Measurements from ENCODE around the gene GFY. TPM values are rescaled to one million over a fixed set of nuclear protein-coding genes. Genes with fewer than 3 reads are reported as not detected.
A peak's percentile ranks its signal among the peaks of the same experiment; 100 is the strongest.

GFY gene
- total and polyA plus RNA-seq, 9 of the 15 experiments (the other 6 are each of a cell fraction or from before 2014, with no cell fraction given) = 0.06 to 0.40 (median 0.19) TPM; not detected in 3

DNA sequence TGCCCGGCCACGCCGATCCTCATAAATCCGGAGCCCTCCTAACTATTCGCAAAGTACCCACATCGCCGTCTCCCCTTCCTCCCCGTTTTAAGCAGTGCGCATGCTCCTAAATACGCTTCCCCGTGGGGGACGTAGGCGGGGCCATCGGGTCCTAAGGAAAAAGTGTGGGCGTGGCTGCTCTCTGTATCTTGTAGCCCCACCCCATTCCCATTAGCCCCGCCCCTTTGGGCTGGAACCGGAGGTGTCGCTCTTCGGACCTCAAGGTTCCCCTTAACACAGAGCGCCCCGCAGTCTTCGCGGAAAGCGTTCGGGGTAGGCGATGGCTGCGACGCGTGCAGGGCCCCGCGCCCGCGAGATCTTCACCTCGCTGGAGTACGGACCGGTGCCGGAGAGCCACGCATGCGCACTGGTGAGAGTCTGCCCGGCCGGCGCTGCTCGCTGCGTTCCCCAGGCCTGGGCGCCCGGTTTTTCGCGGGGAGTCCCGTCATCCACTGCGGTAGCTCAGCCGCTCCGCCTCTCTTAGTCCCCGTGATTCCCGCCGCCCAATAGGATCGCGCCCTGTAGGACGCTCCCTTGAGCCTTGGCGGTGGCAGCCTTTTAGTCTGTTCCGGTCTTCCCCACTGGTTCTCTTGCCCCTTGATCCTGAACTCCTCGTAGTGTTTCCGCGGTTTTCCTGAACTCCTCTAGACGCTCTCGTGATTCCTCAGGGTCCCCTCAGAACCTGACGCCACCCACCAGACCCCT, 28.0 kb downstream of the GFY start, which contains the start of gene ALDH16A1 (continued):
- peak in 1 of 2 experiments; percentile 79; a peak in 1 of 4 replicates for TF ChIP-seq TEAD1 (CRISPR knock-in tag; IDR thresholded peaks at IDR 0.05)
- peak; percentile 21; the same call in 1 of the 2 replicates for TF ChIP-seq SPI1 (IDR thresholded peaks at IDR 0.05; ENCODE audit: borderline replicate concordance, low read depth, low read length)
- peak; percentile 78 for TF ChIP-seq HNRNPLL (IDR thresholded peaks at IDR 0.05; ENCODE audit: low read depth, low read length, poor library complexity, severe bottlenecking)
- no peak for TF ChIP-seq SMC3 (conservative IDR thresholded peaks at IDR 0.05; ENCODE audit: insufficient read depth, low read depth, low read length)
- no peak for TF ChIP-seq MECOM (CRISPR knock-in tag; IDR thresholded peaks at IDR 0.05)
- TF ChIP-seq HDAC6 (IDR thresholded peaks at IDR 0.05; ENCODE audit: low read depth, low read length) = no peak
- peak; percentile 91 for TF ChIP-seq TAF7 (tag; IDR thresholded peaks at IDR 0.05)
- no peak for TF ChIP-seq HOXB6 (CRISPR knock-in tag; IDR thresholded peaks at IDR 0.05; ENCODE audit: borderline replicate concordance)
- TF ChIP-seq PHB2 (IDR thresholded peaks at IDR 0.05; ENCODE audit: low read depth) = no peak
- no peak for TF ChIP-seq NFATC3 (IDR thresholded peaks at IDR 0.05)
- TF ChIP-seq XRCC5 (IDR thresholded peaks at IDR 0.05; ENCODE audit: low read depth, low read length) = no peak
- no peak for TF ChIP-seq SMARCC2 (IDR thresholded peaks at IDR 0.05; ENCODE audit: low read depth)
- TF ChIP-seq KLF6 (CRISPR knock-in tag; IDR thresholded peaks at IDR 0.05; ENCODE audit: borderline replicate concordance) = no peak
- TF ChIP-seq MAFK (IDR thresholded peaks at IDR 0.05; ENCODE audit: low read length) = no peak
- TF ChIP-seq ZNF785 (CRISPR knock-in tag; IDR thresholded peaks at IDR 0.05) = no peak
- TF ChIP-seq, protein P1, sequence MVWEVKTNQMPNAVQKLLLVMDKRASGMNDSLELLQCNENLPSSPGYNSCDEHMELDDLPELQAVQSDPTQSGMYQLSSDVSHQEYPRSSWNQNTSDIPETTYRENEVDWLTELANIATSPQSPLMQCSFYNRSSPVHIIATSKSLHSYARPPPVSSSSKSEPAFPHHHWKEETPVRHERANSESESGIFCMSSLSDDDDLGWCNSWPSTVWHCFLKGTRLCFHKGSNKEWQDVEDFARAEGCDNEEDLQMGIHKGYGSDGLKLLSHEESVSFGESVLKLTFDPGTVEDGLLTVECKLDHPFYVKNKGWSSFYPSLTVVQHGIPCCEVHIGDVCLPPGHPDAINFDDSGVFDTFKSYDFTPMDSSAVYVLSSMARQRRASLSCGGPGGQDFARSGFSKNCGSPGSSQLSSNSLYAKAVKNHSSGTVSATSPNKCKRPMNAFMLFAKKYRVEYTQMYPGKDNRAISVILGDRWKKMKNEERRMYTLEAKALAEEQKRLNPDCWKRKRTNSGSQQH (CRISPR knock-in tag; IDR thresholded peaks at IDR 0.05) = no peak; the same call in 1 of the 2 replicates
- no peak for TF ChIP-seq PHTF2 (CRISPR knock-in tag; IDR thresholded peaks at IDR 0.05)
- no peak for TF ChIP-seq KDM2B (CRISPR knock-in tag; IDR thresholded peaks at IDR 0.05)
- no peak for TF ChIP-seq DDX20 (tag; IDR thresholded peaks at IDR 0.05; ENCODE audit: low read depth)
- TF ChIP-seq ZFX (CRISPR knock-in tag; IDR thresholded peaks at IDR 0.05) = peak; percentile 83
- no peak for TF ChIP-seq ZFP30 (CRISPR knock-in tag; IDR thresholded peaks at IDR 0.05; ENCODE audit: borderline replicate concordance)
- TF ChIP-seq MEIS2 (IDR thresholded peaks at IDR 0.05; ENCODE audit: partially characterized antibody) = peak; percentile 88
- TF ChIP-seq HMGN3 (IDR thresholded peaks at IDR 0.05; ENCODE audit: borderline replicate concordance, extremely low read depth, insufficient read length, low read depth, low read length) = peak; percentile 73
- TF ChIP-seq, protein P2, sequence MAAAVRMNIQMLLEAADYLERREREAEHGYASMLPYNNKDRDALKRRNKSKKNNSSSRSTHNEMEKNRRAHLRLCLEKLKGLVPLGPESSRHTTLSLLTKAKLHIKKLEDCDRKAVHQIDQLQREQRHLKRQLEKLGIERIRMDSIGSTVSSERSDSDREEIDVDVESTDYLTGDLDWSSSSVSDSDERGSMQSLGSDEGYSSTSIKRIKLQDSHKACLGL (CRISPR knock-in tag; IDR thresholded peaks at IDR 0.05; ENCODE audit: borderline replicate concordance, poor library complexity, severe bottlenecking) = no peak
